Activated naive CD8-positive, alpha-beta T cell (primary cell): ENCODE data around the gene RSPO1.

ENCODE experiments used
- H3K27ac Mint-ChIP-seq: one replicate; pipeline ENCODE4 v1.8.0; 2021; ENCODE audit warnings: mixed read lengths
- H3K27me3 Mint-ChIP-seq: one replicate; pipeline ENCODE4 v1.8.0; 2021; ENCODE audit warnings: mixed read lengths
- H3K36me3 Mint-ChIP-seq: one replicate; pipeline ENCODE4 v1.8.0; 2021; ENCODE audit warnings: mixed read lengths
- H3K4me1 Mint-ChIP-seq: one replicate; pipeline ENCODE4 v1.8.0; 2021; ENCODE audit warnings: low read depth, mixed read lengths
- H3K4me3 Mint-ChIP-seq: one replicate; pipeline ENCODE4 v1.8.0; 2021; ENCODE audit warnings: mild to moderate bottlenecking, mixed read lengths
- H3K9me3 Mint-ChIP-seq: one replicate; pipeline ENCODE4 v1.8.0; 2021; ENCODE audit warnings: low read depth, mixed read lengths

Gene RSPO1

GRCh38 chr1:37614105-37614504 is 20.6 kb downstream of the RSPO1 start:
- Mint-ChIP-seq H3K27ac (no peak overlapping the region), H3K9me3 (no peaks in the 10 kb centered on the region), H3K27me3 (peaks cover 22% of the 10 kb centered on the region), H3K4me1 (no peaks in the 10 kb centered on the region), H3K4me3 (no peak overlapping the region), H3K36me3 (no peaks in the 10 kb centered on the region)

- Mint-ChIP-seq H3K4me1 (no peaks in the 10 kb centered on the region), H3K4me3 (no peak overlapping the region), H3K27ac (no peak overlapping the region), H3K9me3 (no peaks in the 10 kb centered on the region), H3K27me3 (peaks cover 10% of the 10 kb centered on the region), H3K36me3 (no peaks in the 10 kb centered on the region)
Observed at GRCh38 chr1:37612186-37612585, 22.5 kb downstream of the RSPO1 start.

DNA sequence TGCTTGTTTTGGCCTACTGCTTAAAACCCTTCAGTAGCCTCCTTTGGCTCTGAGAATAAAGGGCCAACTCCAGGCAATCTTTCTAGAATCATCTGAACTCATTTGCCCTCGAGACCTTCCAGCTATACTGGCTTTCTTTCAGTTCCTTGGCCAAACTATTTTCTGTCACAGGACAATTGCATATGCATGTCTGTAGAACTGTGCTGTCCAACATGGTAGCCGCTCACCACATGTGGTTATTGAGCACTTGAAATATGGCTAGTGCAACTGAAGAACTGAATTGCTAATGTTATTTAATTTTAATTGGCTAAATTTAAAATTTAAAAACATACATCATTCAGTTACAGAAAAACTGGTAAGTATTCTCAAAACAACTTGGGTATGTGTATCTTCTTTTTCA is 24.7 kb downstream of the RSPO1 start:
- H3K27ac Mint-ChIP-seq = no peak overlapping the region
- no peaks in the 10 kb centered on the region for H3K36me3 Mint-ChIP-seq
- peaks cover 2% of the 10 kb centered on the region for H3K27me3 Mint-ChIP-seq
- H3K4me1 Mint-ChIP-seq = no peaks in the 10 kb centered on the region
- no peak overlapping the region for H3K4me3 Mint-ChIP-seq
- no peaks in the 10 kb centered on the region for H3K9me3 Mint-ChIP-seq

DNA sequence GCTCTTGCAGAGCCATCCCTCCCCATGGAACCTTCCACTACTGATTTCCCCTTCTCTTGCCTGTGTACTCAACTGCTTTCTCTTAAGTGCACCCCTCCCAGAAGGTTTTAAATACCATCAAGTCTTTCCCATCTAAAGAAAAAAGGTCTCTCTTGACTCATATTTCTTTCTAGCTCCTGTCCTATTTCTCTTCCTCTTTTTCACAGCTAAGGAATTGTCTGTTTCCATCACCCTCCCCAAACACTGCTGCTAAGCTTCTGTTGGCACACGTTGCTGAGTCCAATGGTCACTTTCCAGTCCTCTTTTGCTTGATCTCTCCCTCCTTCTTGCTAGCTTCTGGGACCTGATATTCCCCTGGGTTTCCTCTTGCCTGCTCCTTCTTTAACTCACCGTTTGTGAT is 25.7 kb downstream of the RSPO1 start:
- Mint-ChIP-seq H3K27ac (no peak overlapping the region), H3K4me3 (no peak overlapping the region), H3K9me3 (no peaks in the 10 kb centered on the region), H3K27me3 (peaks cover 2% of the 10 kb centered on the region), H3K36me3 (no peaks in the 10 kb centered on the region), H3K4me1 (no peaks in the 10 kb centered on the region)

DNA sequence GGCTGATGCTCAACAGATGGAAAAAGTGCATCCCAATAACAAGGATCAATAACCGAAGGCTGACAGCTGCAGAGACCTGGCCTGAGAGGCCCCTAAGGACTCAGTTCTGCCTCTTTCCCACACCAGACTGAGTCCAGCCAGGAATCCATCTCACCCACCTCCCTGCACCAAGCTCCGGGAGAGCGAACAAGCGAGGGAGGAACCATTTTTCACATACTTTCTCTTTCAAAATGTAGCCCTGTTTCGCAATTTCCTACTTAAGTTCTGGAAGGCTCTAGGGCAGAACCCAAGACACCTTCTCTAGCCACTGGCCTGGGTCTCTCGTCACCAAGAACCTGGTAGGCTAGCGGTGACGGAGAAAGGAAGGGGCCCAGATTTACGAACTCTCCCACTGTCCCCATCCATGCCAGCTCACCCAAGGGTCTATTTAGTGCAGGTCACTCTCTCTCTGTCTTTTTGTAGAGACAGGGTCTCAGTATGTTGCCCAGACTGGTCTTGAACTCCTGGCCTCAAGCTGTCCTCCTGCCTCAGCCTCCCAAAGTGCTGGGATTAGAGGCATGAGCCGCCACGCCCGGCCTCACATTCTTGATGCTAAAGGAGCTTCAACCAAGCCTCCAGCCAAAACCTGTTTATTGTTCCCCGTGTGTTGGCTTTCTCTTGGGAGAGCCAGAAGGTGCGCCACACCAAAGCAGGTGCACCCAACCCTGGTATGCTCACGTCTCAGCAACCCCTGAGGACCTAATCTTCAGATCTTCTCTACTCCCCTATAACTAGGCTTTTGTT is 28.0 kb downstream of the RSPO1 start:
- peaks cover 4% of the 10 kb centered on the region for H3K27me3 Mint-ChIP-seq
- H3K4me1 Mint-ChIP-seq = peaks cover 2% of the 10 kb centered on the region
- no peaks in the 10 kb centered on the region for H3K9me3 Mint-ChIP-seq
- H3K4me3 Mint-ChIP-seq = no peak overlapping the region
- H3K27ac Mint-ChIP-seq = no peak overlapping the region
- no peaks in the 10 kb centered on the region for H3K36me3 Mint-ChIP-seq

DNA sequence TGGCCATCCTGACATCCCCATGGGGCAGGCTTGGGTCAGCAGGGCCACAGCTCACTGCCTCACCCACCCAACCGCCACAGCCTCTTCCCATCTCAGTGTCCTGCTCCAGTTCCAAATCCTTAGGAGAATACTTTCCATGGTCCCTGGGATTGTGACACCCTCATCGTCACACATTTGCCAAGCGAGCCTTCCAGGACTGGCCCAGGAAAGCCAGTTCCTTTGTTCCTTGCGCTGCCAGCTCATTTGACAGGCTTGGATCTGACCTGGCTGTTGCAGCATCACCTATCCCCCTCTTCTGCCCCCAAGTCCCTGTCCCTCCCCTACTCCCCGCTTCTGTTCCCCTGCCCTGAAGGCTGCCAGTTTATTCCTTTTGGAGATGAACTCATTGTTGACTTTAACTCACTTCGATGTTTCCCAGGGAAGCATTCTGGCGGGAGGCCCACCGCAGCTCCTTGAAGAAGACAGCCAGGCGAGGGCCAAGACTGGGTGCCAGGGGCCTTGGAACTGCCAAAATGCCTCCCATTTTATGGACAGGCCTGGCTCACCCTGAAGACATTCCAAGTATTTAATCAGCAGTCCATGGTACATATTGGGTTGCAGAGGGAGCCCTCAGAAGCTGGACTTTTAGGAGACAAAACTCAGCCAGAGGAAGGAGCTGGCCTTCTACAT is 28.8 kb downstream of the RSPO1 start:
- Mint-ChIP-seq H3K4me1 (peaks cover 2% of the 10 kb centered on the region), H3K27ac (no peak overlapping the region), H3K9me3 (no peaks in the 10 kb centered on the region), H3K36me3 (no peaks in the 10 kb centered on the region), H3K4me3 (no peak overlapping the region), H3K27me3 (peaks cover 4% of the 10 kb centered on the region)

GRCh38 chr1:37605061-37605650 is 29.5 kb downstream of the RSPO1 start:
- Mint-ChIP-seq H3K27ac (no peak overlapping the region), H3K36me3 (no peaks in the 10 kb centered on the region), H3K9me3 (no peaks in the 10 kb centered on the region), H3K4me1 (peaks cover 2% of the 10 kb centered on the region), H3K27me3 (peaks cover 4% of the 10 kb centered on the region), H3K4me3 (no peak overlapping the region)

- no peak overlapping the region for H3K27ac Mint-ChIP-seq
- no peaks in the 10 kb centered on the region for H3K36me3 Mint-ChIP-seq
- no peak overlapping the region for H3K4me3 Mint-ChIP-seq
- no peaks in the 10 kb centered on the region for H3K9me3 Mint-ChIP-seq
- H3K27me3 Mint-ChIP-seq = peaks cover 4% of the 10 kb centered on the region
- peaks cover 2% of the 10 kb centered on the region for H3K4me1 Mint-ChIP-seq
Observed at GRCh38 chr1:37602750-37603694, 31.7 kb downstream of the RSPO1 start.

DNA sequence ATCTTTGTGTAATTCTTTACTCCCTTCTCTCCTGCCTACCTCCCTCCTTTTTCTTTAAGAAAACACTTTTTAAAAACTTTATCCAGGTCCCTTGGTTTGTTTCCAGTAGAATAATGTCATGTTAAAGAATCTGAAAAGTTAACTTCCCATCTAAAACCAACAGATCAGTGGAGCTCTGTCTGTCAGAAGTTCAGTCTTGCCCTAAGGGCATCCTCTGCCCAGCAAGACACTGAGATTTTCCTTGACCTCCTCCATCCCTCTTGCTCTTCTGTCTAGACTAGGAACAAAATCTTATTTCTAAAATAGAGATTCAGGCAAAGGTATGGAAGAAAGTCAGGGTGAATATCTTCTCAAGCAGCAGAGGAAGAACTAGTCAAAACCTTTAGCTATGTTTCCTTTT is 33.3 kb downstream of the RSPO1 start:
- no peak overlapping the region for H3K27ac Mint-ChIP-seq
- no peak overlapping the region for H3K4me3 Mint-ChIP-seq
- peaks cover 2% of the 10 kb centered on the region for H3K4me1 Mint-ChIP-seq
- no peaks in the 10 kb centered on the region for H3K36me3 Mint-ChIP-seq
- H3K9me3 Mint-ChIP-seq = no peaks in the 10 kb centered on the region
- peaks cover 4% of the 10 kb centered on the region for H3K27me3 Mint-ChIP-seq

- Mint-ChIP-seq H3K4me1 (peaks cover 11% of the 10 kb centered on the region), H3K27ac (no peak overlapping the region), H3K4me3 (no peak overlapping the region), H3K9me3 (no peaks in the 10 kb centered on the region), H3K27me3 (peaks cover 4% of the 10 kb centered on the region), H3K36me3 (no peaks in the 10 kb centered on the region)
Observed at GRCh38 chr1:37599940-37600339, 34.8 kb downstream of the RSPO1 start.

DNA sequence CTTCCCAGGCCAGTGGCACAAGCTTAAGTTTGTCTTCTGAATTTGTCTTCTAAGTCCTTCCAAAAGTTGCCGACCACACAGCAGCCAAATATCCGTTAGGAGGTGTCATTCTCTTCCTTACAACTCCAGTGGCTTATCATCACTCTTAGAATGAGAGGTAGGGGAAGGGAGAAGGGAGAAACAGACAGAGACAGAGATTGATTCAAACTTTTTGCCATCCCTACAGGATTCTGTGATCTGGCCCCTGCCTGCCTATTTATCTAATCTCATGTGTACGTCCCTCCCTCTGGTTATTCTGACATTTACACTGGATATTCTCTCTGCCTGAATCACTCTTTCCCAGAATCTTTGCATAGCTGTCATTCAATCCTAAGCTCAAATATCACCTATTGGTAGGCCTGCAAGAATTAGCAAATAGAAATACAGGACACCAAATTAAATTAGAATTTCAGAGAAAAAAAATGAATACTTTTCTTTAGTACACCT is 38.5 kb downstream of the RSPO1 start:
- Mint-ChIP-seq H3K36me3 (peaks cover 2% of the 10 kb centered on the region), H3K27me3 (no peaks in the 10 kb centered on the region), H3K4me1 (peaks cover 26% of the 10 kb centered on the region), H3K27ac (peak overlapping the region; percentile 99), H3K4me3 (peak overlapping the region; percentile 99), H3K9me3 (no peaks in the 10 kb centered on the region)

- peak within 1 kb of the TSS; percentile 99 for H3K27ac Mint-ChIP-seq
- peaks cover 30% of the 10 kb centered on the region for H3K4me1 Mint-ChIP-seq
Observed at GRCh38 chr1:37595440-37596181, 39.1 kb downstream of the RSPO1 start, which contains the start of gene GNL2. Gene GNL2 (minus strand): TSS chr1:37595937. CDS start chr1:37595822, 115 bp downstream.

DNA sequence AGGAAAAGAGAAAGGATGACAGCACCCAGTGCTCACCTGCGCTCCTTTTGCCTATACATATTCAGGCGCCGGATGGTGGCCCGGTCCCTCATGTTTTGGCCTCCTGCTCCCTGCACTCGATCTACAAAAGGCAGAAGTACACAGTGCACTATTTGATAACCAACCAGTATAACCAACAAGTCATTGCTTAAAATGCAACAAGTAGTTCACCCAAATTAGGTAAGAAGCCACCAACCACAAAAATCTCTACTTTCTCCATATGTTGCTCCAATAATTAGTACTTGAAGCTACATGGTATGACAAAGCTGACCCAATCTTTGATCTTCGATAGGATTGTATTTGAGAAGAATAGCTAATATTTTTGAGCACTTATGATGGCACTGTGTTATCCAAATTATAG is 41.0 kb downstream of the RSPO1 start:
- peaks cover 2% of the 10 kb centered on the region for H3K36me3 Mint-ChIP-seq
- no peaks in the 10 kb centered on the region for H3K9me3 Mint-ChIP-seq
- H3K27me3 Mint-ChIP-seq = no peaks in the 10 kb centered on the region
- H3K27ac Mint-ChIP-seq = no peak overlapping the region
- H3K4me1 Mint-ChIP-seq = peaks cover 30% of the 10 kb centered on the region
- peak overlapping the region; percentile 76 for H3K4me3 Mint-ChIP-seq

More at GRCh38 chr1:37595440-37596181, 39.1 kb downstream of the RSPO1 start, which contains the start of gene GNL2:
- Mint-ChIP-seq H3K4me3 (peak within 1 kb of the TSS; percentile 99), H3K9me3 (no peaks in the 10 kb centered on the region), H3K27me3 (no peaks in the 10 kb centered on the region), H3K36me3 (peaks cover 2% of the 10 kb centered on the region)

DNA sequence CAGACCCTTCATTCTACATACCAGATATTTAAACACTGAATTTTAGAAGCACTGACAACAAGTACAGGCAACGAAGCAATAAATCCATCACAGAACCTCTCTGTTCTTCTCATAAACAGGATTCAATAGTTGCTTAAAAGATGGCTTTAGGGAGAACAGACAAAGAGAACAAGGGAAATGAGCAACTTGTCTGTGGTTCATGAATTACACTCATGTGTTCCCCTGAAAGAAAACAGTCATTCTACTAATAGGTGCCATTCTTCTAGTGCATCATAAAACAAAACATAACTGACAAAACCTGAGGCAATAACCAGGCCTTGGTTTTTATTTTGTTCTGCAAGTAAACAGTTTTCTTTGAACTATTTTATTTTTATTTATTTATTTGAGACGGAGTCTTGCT is 45.8 kb downstream of the RSPO1 start:
- peaks cover 19% of the 10 kb centered on the region for H3K4me1 Mint-ChIP-seq
- no peaks in the 10 kb centered on the region for H3K9me3 Mint-ChIP-seq
- peaks cover 9% of the 10 kb centered on the region for H3K36me3 Mint-ChIP-seq
- H3K4me3 Mint-ChIP-seq = no peak overlapping the region
- H3K27me3 Mint-ChIP-seq = no peaks in the 10 kb centered on the region
- no peak overlapping the region for H3K27ac Mint-ChIP-seq
